ENCODE measurements around the gene POLD4. TPM values are rescaled to one million over a fixed set of nuclear protein-coding genes. Genes with fewer than 3 reads are reported as not detected.

The POLD4 gene
- polyA plus RNA-seq, 12 donors, result 19.0 to 36.9 (median 25.9) TPM; not detected in 1

DNA sequence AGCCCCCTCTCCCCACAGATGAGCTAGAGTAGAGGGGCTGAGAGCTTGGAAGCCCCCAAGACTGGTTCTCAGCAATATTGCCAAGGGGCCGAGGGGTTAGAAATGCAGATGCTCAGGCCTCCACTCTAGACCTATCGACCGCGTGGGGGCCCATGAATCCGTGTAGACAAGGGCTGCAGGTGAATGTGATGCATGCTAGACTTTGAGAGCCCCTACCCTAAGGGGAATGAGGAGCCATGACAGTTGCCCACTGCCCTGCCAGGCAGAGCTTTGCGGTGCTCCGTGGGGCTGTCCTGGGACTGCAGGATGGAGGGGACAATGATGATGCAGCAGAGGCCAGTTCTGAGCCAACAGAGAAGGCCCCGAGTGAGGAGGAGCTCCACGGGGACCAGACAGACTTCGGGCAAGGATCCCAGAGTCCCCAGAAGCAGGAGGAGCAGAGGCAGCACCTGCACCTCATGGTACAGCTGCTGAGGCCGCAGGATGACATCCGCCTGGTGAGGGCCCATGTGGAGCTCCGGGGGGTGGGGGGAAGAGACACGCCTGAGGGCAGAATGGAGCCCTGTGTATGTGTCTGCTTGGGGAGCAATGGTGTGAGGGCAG, 48.7 kb downstream of the POLD4 start:
- no peak for DNase-seq

- DNase-seq, result no peak
Observed at GRCh38 chr11:67303835-67304411, 49.4 kb downstream of the POLD4 start.

- no peak for DNase-seq
Observed at GRCh38 chr11:67303132-67303834, 50.1 kb downstream of the POLD4 start, which contains the start of gene SSH3. Gene SSH3 (plus strand): TSS chr11:67303530. CDS start chr11:67303626, 96 bp downstream.

DNA sequence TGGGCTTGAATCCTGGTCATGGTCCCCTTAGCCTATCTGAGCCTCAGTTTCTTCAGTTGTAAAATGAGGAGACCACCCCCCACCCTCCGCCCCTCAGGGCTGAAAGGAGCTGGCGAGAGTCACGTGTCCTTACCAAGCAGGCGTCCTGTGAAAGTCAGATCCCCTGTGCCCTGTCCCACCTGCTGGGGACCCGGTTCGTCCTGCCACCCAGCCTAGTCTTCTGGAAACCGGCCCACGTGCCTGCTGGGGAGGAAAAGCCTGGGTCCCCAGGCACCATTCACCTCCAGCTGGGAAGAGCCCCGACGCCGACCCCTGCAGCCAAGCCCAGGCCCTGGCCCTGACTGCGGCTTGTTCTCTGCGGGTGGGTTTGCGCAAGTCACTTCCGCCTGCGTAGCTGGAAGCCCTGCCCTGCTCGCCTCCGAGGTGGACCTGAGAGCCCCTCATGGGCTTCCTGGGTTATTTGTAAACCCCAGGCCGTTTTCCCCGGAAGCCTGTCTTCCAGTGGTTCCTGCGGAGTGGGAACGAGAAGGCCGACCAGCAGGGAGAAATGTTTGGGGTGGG, 50.7 kb downstream of the POLD4 start:
- no peak for DNase-seq

GRCh38 chr11:67301951-67302516, 51.3 kb downstream of the POLD4 start:
- DNase-seq, result no peak

- no peak for DNase-seq
Observed at GRCh38 chr11:67301313-67301921, 51.9 kb downstream of the POLD4 start.

Other genes starting within 250 kb of the POLD4 start
- gene KDM2A, start 234.3 kb downstream of the POLD4 start, polyA plus RNA-seq (ENCODE audit: insufficient read length in 12 of 12), result 100 to 1,000 TPM in 1 of 12 donors, 10 to 100 TPM in 11; 51.7 to 115 (median 57.1) TPM
- gene GRK2, start 87.1 kb downstream of the POLD4 start, polyA plus RNA-seq (ENCODE audit: insufficient read length in 12 of 12), result 10 to 100 TPM in 11 of 12 donors, not detected in 1; 40.2 to 56.4 (median 48.0) TPM
- gene ANKRD13D, start 64.2 kb downstream of the POLD4 start, polyA plus RNA-seq (ENCODE audit: insufficient read length in 12 of 12), result 10 to 100 TPM in 11 of 12 donors, not detected in 1; 18.8 to 47.7 (median 24.5) TPM
- 10 to 100 TPM in 11 of 12 donors, not detected in 1; 11.8 to 24.5 (median 15.3) TPM for gene SSH3, start 50.0 kb downstream of the POLD4 start, polyA plus RNA-seq (ENCODE audit: insufficient read length in 12 of 12)
- gene CLCF1, start 20.1 kb upstream of the POLD4 start, polyA plus RNA-seq (ENCODE audit: insufficient read length in 12 of 12), result 1 to 10 TPM in 11 of 12 donors, not detected in 1; 2.2 to 8.6 (median 3.2) TPM
- 10 to 100 TPM in 3 of 12 donors, 1 to 10 TPM in 8, not detected in 1; 6.6 to 34.1 (median 8.0) TPM for gene RAD9A, start 38.4 kb upstream of the POLD4 start, polyA plus RNA-seq (ENCODE audit: insufficient read length in 12 of 12)
- 100 to 1,000 TPM in 8 of 12 donors, 10 to 100 TPM in 3, not detected in 1; 92.1 to 180 (median 109) TPM for gene PPP1CA, start 48.3 kb upstream of the POLD4 start, polyA plus RNA-seq (ENCODE audit: insufficient read length in 12 of 12)
- gene TBC1D10C, start 50.5 kb upstream of the POLD4 start, polyA plus RNA-seq (ENCODE audit: insufficient read length in 12 of 12), result 1 to 10 TPM in 11 of 12 donors, not detected in 1; 2.1 to 9.2 (median 4.4) TPM
- gene CARNS1, start 62.1 kb upstream of the POLD4 start, polyA plus RNA-seq (ENCODE audit: insufficient read length in 12 of 12), result 10 to 100 TPM in 11 of 12 donors, not detected in 1; 23.9 to 76.7 (median 53.6) TPM
- 10 to 100 TPM in 11 of 12 donors, not detected in 1; 29.4 to 60.0 (median 32.1) TPM for gene RPS6KB2, start 74.9 kb upstream of the POLD4 start, polyA plus RNA-seq (ENCODE audit: insufficient read length in 12 of 12)
- gene PTPRCAP, start 84.1 kb upstream of the POLD4 start, polyA plus RNA-seq (ENCODE audit: insufficient read length in 12 of 12), result 1 to 10 TPM in 4 of 12 donors, under 1 TPM in 6, not detected in 2; 0.50 to 7.2 (median 0.84) TPM
- 10 to 100 TPM in 11 of 12 donors, not detected in 1; 20.0 to 56.3 (median 24.2) TPM for gene CORO1B, start 89.9 kb upstream of the POLD4 start, polyA plus RNA-seq (ENCODE audit: insufficient read length in 12 of 12)
- not detected for gene GPR152, start 99.2 kb upstream of the POLD4 start, polyA plus RNA-seq (ENCODE audit: insufficient read length in 12 of 12)
- 1 to 10 TPM in 5 of 12 donors, under 1 TPM in 5, not detected in 2; 0.41 to 1.7 (median 1.0) TPM for gene CABP4, start 101.8 kb upstream of the POLD4 start, polyA plus RNA-seq (ENCODE audit: insufficient read length in 12 of 12)
- 10 to 100 TPM in 11 of 12 donors, not detected in 1; 35.2 to 73.5 (median 46.2) TPM for gene TMEM134, start 115.7 kb upstream of the POLD4 start, polyA plus RNA-seq (ENCODE audit: insufficient read length in 12 of 12)
- gene AIP, start 129.5 kb upstream of the POLD4 start, polyA plus RNA-seq (ENCODE audit: insufficient read length in 12 of 12), result 10 to 100 TPM in 11 of 12 donors, not detected in 1; 33.7 to 50.2 (median 41.7) TPM
- gene PITPNM1, start 151.8 kb upstream of the POLD4 start, polyA plus RNA-seq (ENCODE audit: insufficient read length in 12 of 12), result 10 to 100 TPM in 2 of 12 donors, 1 to 10 TPM in 9, not detected in 1; 4.7 to 52.6 (median 6.4) TPM
- gene CDK2AP2, start 154.6 kb upstream of the POLD4 start, polyA plus RNA-seq (ENCODE audit: insufficient read length in 12 of 12), result 10 to 100 TPM in 11 of 12 donors, not detected in 1; 12.7 to 27.8 (median 16.3) TPM
- not detected for gene CABP2, start 169.9 kb upstream of the POLD4 start, polyA plus RNA-seq (ENCODE audit: insufficient read length in 12 of 12)
- gene GSTP1, start 230.3 kb upstream of the POLD4 start, polyA plus RNA-seq (ENCODE audit: insufficient read length in 12 of 12), result 100 to 1,000 TPM in 11 of 12 donors, not detected in 1; 195 to 377 (median 251) TPM